ENCODE data around the gene GRM7.

DNA sequence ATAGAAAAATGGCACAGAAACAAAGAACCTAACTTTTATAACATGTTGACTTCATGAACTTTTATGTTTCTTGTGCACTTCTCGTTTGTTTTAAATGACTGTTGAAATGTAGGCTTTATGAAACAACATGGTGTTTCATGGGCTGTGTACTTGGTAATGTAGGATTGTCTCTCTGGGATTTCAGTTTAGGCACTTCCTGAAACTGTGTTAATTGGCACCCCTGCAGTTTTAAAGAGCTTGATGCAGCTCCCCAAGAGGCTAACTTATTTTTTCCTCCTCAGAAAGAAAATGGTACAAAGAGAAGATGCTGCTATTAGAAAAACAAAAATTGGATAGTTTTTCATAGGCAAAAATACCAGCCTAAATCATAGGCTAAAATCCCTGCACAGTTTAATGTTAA is 239.2 kb downstream of the GRM7 start:
- no peak for TF ChIP-seq TCF7L2 (IDR thresholded peaks at IDR 0.05; ENCODE audit: borderline replicate concordance, low read depth, low read length)
- TF ChIP-seq, protein P1, sequence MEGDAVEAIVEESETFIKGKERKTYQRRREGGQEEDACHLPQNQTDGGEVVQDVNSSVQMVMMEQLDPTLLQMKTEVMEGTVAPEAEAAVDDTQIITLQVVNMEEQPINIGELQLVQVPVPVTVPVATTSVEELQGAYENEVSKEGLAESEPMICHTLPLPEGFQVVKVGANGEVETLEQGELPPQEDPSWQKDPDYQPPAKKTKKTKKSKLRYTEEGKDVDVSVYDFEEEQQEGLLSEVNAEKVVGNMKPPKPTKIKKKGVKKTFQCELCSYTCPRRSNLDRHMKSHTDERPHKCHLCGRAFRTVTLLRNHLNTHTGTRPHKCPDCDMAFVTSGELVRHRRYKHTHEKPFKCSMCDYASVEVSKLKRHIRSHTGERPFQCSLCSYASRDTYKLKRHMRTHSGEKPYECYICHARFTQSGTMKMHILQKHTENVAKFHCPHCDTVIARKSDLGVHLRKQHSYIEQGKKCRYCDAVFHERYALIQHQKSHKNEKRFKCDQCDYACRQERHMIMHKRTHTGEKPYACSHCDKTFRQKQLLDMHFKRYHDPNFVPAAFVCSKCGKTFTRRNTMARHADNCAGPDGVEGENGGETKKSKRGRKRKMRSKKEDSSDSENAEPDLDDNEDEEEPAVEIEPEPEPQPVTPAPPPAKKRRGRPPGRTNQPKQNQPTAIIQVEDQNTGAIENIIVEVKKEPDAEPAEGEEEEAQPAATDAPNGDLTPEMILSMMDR (tag by site-specific recombination; IDR thresholded peaks at IDR 0.05), result no peak
- TF ChIP-seq ZNF629 (tag by site-specific recombination; IDR thresholded peaks at IDR 0.05), result no peak
- TF ChIP-seq ZNF785 (tag by site-specific recombination; IDR thresholded peaks at IDR 0.05), result no peak
- TF ChIP-seq, protein P2, sequence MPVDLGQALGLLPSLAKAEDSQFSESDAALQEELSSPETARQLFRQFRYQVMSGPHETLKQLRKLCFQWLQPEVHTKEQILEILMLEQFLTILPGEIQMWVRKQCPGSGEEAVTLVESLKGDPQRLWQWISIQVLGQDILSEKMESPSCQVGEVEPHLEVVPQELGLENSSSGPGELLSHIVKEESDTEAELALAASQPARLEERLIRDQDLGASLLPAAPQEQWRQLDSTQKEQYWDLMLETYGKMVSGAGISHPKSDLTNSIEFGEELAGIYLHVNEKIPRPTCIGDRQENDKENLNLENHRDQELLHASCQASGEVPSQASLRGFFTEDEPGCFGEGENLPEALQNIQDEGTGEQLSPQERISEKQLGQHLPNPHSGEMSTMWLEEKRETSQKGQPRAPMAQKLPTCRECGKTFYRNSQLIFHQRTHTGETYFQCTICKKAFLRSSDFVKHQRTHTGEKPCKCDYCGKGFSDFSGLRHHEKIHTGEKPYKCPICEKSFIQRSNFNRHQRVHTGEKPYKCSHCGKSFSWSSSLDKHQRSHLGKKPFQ (tag by site-specific recombination; IDR thresholded peaks at IDR 0.05), result no peak
- TF ChIP-seq ZBTB7A (tag by site-specific recombination; IDR thresholded peaks at IDR 0.05; ENCODE audit: low read depth), result no peak
- no peak for TF ChIP-seq MYNN (tag by site-specific recombination; IDR thresholded peaks at IDR 0.05; ENCODE audit: borderline replicate concordance)
- no peak for TF ChIP-seq ZNF510 (tag by site-specific recombination; IDR thresholded peaks at IDR 0.05; ENCODE audit: insufficient replicate concordance)
- no peak for TF ChIP-seq ZNF266 (tag by site-specific recombination; IDR thresholded peaks at IDR 0.05; ENCODE audit: low read depth)
- no peak for TF ChIP-seq ZSCAN23 (tag by site-specific recombination; IDR thresholded peaks at IDR 0.05)
- TF ChIP-seq, protein P3, sequence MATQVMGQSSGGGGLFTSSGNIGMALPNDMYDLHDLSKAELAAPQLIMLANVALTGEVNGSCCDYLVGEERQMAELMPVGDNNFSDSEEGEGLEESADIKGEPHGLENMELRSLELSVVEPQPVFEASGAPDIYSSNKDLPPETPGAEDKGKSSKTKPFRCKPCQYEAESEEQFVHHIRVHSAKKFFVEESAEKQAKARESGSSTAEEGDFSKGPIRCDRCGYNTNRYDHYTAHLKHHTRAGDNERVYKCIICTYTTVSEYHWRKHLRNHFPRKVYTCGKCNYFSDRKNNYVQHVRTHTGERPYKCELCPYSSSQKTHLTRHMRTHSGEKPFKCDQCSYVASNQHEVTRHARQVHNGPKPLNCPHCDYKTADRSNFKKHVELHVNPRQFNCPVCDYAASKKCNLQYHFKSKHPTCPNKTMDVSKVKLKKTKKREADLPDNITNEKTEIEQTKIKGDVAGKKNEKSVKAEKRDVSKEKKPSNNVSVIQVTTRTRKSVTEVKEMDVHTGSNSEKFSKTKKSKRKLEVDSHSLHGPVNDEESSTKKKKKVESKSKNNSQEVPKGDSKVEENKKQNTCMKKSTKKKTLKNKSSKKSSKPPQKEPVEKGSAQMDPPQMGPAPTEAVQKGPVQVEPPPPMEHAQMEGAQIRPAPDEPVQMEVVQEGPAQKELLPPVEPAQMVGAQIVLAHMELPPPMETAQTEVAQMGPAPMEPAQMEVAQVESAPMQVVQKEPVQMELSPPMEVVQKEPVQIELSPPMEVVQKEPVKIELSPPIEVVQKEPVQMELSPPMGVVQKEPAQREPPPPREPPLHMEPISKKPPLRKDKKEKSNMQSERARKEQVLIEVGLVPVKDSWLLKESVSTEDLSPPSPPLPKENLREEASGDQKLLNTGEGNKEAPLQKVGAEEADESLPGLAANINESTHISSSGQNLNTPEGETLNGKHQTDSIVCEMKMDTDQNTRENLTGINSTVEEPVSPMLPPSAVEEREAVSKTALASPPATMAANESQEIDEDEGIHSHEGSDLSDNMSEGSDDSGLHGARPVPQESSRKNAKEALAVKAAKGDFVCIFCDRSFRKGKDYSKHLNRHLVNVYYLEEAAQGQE (tag by site-specific recombination; IDR thresholded peaks at IDR 0.05), result no peak
- TF ChIP-seq, protein P4, sequence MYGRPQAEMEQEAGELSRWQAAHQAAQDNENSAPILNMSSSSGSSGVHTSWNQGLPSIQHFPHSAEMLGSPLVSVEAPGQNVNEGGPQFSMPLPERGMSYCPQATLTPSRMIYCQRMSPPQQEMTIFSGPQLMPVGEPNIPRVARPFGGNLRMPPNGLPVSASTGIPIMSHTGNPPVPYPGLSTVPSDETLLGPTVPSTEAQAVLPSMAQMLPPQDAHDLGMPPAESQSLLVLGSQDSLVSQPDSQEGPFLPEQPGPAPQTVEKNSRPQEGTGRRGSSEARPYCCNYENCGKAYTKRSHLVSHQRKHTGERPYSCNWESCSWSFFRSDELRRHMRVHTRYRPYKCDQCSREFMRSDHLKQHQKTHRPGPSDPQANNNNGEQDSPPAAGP (tag by site-specific recombination; IDR thresholded peaks at IDR 0.05), result no peak
- TF ChIP-seq ZNF23 (tag by site-specific recombination; IDR thresholded peaks at IDR 0.05; ENCODE audit: borderline replicate concordance), result no peak
- TF ChIP-seq, protein P5, sequence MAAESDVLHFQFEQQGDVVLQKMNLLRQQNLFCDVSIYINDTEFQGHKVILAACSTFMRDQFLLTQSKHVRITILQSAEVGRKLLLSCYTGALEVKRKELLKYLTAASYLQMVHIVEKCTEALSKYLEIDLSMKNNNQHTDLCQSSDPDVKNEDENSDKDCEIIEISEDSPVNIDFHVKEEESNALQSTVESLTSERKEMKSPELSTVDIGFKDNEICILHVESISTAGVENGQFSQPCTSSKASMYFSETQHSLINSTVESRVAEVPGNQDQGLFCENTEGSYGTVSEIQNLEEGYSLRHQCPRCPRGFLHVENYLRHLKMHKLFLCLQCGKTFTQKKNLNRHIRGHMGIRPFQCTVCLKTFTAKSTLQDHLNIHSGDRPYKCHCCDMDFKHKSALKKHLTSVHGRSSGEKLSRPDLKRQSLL (tag by site-specific recombination; IDR thresholded peaks at IDR 0.05), result no peak
